GM10266 (cell line): Measurements from ENCODE around the gene PRSS27.

ENCODE experiments used
- DNase-seq: peaks from one replicate; pipeline ENCODE4 v3.0.0; 2012; ENCODE audit errors: extremely low spot score
- TF ChIP-seq, protein P1 (sequence below): IDR thresholded peaks from 2 replicates; pipeline ENCODE4 v1.5.1; 2012; ENCODE audit warnings: mild to moderate bottlenecking, low read depth; ENCODE audit not compliant: control insufficient read depth, insufficient read depth; ENCODE audit errors: missing control alignments

PRSS27 gene

DNA sequence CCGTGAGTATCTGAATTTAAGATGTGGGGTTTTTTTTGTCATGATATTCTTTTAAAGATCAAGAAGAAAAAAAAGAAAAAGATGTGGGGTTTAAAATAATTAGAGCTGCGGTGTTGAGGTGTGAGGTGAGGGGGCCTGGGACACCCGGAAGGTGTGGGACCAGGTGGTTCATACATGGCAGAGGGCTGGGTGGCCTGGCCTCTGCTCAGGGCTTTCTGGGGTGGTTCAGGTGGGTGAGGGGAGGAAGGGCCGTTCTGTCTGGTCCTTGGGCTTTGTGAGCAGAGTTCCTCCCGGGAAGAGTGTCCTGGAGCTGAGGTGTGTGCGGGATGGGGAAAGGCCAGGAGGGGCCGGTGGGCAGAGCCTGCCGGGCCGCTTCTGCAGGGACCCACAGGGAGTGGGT is 5.0 kb downstream of the PRSS27 start:
- no peak for DNase-seq
- TF ChIP-seq, protein P1, sequence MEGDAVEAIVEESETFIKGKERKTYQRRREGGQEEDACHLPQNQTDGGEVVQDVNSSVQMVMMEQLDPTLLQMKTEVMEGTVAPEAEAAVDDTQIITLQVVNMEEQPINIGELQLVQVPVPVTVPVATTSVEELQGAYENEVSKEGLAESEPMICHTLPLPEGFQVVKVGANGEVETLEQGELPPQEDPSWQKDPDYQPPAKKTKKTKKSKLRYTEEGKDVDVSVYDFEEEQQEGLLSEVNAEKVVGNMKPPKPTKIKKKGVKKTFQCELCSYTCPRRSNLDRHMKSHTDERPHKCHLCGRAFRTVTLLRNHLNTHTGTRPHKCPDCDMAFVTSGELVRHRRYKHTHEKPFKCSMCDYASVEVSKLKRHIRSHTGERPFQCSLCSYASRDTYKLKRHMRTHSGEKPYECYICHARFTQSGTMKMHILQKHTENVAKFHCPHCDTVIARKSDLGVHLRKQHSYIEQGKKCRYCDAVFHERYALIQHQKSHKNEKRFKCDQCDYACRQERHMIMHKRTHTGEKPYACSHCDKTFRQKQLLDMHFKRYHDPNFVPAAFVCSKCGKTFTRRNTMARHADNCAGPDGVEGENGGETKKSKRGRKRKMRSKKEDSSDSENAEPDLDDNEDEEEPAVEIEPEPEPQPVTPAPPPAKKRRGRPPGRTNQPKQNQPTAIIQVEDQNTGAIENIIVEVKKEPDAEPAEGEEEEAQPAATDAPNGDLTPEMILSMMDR: no peak

DNA sequence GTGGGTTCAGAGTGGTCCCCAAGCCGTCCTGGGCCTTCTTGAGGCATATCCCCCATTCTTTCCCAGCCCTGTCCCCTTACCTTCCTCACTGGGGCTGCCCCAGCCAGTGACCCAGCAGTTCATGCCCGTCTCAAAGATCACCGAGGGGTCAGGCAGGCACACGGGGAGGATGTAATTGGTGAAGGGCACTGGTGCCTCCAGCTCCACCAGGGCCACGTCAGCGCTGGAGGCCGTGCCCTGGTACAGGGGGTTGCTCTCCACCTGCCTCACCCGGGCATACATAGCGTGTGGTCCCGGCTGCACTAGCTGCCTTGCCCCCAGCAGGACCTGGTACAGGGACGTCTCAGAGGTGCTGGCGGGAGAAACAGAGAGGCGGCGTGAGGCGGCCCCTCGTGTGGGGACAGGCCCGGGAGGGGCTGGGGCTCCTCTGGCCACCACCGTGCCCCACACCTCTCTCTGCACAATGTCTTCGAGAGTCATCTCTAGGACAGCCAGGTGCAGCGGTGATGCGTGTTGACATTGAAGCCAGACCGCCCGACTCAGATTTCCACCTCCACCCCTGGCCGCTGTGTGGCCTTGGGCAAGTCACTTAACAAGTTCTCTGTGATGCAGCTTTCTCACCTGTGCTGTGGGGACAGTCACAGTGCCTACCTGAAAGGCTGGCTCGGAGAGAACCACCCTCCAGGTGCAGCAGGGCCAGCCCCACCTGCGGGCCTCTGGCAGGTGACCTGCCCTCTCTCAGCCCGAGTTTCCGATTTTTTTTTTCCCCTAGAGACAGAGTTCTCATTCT is 5.8 kb downstream of the PRSS27 start:
- no peak for DNase-seq
- TF ChIP-seq, protein P1: no peak

DNA sequence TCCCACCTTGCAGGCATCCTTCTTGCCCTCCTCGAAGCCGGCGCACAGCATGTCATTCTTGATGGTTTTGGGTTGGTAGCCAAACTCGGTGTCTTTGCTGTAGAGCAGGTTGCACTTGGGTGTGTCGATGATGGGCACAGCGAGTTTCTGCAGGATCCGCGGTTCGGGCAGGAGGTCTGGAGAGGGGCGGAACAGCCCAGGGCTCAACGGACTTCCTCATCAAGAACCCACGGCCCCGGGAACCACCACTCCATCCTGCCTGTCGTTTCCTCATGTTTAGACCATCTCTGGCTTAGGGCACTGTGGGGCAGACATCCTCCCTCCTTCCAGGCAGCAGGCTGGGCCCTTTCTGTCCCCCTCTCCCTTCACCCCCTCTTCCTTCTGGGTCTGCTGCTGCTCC is 6.5 kb downstream of the PRSS27 start:
- DNase-seq: no peak
- TF ChIP-seq, protein P1: no peak

DNA sequence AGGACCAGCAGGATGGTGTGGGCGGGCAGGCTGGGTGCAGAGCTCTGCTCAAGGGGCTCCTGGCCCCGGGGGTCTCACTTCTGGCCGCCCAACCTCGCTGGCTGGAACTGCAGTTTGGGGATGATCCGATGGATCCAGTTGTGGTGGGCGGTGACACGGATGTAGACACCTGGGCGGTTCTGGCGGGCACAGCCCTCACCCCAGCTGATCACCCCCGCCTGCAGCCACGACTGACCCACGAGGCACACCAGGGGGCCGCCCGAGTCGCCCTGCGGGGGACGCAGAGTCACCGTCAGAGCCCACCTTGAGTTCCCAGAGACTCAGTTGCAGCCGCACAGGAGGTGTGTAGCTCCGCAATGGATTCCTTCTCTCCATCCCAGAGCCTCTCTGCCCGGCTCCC is 7.5 kb downstream of the PRSS27 start:
- TF ChIP-seq, protein P1: no peak
- no peak for DNase-seq

DNA sequence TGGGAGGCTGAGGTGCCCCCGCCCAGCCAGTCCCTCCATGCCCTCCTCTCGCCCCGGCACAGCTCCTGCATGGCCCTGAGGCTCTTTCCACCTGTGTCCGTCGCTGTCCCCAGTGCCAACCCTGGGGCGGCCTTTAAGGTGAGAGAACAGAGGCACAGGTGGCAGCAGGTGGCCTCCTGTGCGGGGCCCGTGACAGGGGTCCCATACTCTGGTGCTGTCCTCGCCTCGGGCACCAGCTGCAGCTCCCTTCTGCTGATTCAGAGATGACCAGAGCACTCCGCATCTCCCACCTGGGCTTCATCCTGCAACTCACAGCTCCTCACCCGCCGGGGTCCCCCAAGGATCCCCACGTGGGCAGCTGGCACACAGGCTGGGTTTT is 8.0 kb downstream of the PRSS27 start:
- no peak for DNase-seq
- TF ChIP-seq, protein P1: no peak

DNA sequence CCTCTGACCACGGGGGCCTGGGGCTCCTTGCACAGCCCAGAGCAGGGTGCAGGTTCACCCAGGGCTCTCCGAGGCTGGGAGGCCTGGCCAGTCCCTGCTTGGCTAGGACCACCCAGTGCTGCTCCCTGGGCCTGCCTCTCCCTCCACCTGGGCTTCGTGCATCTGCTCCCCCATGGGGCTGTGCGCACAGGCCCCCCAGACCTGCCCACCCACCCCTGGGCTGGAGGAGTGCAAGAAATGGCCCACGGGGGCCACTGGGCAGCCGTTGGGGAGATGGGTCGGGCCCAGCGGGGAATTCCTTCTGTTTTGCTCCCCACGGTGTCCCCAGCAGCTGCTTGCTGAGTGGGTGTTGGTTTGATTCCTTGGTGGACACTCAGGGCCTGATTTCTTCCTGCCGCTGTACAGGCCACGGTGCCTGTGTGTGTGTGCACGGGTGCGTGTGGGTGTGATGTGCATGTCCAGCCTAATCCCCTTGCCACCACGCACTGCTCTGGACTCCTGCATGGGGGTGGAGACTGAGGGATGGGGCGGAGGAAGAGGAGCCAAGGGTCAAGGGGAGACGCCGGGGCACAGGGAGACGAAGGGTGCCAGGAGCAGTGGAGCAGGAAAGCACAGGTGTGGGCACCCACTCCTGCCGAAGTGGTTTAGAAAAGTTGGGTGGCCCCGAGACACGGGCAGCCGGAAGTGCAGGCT is 8.5 kb downstream of the PRSS27 start:
- TF ChIP-seq, protein P1: no peak
- no peak for DNase-seq

DNA sequence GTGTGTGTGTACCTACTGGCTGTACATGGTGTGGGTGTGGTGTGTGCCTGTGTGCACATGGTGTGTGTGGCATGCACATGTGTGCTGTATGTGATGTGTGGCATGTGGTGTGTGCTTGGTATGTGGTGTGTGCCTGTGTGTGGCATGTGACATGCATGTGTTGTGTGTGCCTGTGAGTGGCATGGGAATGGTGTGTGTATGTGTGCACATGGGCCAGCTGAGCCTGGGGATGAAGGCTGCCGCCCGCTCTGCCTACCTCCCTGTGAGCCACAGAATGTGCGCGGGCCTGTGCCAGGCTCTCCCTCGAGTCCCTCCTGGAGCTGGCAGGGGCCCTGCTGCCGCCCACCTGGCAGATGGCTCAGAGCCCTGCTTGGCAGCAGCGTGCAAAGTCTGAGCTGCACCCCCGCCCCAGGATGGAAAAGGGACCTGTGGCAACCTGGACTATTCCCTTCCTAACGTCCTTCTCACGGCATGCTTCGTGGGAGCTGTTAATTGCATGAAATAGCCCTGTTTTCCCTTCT is 9.3 kb downstream of the PRSS27 start:
- TF ChIP-seq, protein P1: no peak
- no peak for DNase-seq
